ENCODE measurements around the gene MKNK2.

DNA sequence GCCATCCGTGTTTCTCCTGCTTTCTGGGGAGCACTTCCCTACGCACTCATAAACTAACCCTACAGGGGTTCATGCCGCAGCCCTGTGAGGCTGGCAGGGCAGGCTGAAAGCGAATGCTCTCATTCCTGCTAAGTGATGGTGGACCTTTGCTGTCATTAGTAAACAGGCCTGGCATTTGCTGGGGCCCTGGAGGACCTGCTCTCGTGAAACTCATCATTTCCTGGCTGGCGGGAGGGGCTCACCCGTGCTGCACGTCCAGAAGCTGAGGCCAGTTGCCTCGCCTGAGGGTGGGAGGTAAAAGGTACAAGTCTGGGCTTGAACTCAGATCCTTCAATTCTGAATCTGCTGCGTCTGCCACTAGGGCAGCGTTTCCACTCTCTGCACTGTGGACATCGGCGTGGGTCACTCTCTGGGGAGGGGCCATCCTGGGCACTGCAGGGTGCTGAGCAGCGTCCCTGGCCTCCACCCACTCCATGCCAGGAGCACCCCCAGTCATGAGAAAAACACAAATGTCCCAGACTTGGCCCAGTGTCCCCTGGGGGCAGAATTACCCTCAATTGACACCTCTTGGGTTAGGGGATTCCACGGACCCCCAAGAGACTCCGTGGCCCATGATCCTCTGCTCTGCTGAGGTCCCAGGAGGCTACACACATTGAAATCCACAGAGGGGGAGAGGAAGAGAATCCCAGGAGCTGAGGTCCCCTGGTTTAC lies 38.1 kb upstream of the MKNK2 start:
- TF ChIP-seq, protein P1, sequence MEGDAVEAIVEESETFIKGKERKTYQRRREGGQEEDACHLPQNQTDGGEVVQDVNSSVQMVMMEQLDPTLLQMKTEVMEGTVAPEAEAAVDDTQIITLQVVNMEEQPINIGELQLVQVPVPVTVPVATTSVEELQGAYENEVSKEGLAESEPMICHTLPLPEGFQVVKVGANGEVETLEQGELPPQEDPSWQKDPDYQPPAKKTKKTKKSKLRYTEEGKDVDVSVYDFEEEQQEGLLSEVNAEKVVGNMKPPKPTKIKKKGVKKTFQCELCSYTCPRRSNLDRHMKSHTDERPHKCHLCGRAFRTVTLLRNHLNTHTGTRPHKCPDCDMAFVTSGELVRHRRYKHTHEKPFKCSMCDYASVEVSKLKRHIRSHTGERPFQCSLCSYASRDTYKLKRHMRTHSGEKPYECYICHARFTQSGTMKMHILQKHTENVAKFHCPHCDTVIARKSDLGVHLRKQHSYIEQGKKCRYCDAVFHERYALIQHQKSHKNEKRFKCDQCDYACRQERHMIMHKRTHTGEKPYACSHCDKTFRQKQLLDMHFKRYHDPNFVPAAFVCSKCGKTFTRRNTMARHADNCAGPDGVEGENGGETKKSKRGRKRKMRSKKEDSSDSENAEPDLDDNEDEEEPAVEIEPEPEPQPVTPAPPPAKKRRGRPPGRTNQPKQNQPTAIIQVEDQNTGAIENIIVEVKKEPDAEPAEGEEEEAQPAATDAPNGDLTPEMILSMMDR (conservative IDR thresholded peaks at IDR 0.05; ENCODE audit: low read depth, low read length): no peak
- TF ChIP-seq EZH2 (IDR thresholded peaks at IDR 0.05; ENCODE audit: low read length, unreplicated experiment) (no peak), EZH2phosphoT487 (IDR thresholded peaks at IDR 0.05; ENCODE audit: borderline replicate concordance, low read length) (no peak)
